Measurements from ENCODE around the gene CD200R1. TPM values are rescaled to one million over a fixed set of nuclear protein-coding genes. Genes with fewer than 3 reads are reported as not detected.

Gene CD200R1
- total and polyA plus RNA-seq, 2 donors (not counting 1 experiment from before 2014, with no cell fraction given) = 3.6 to 3.7 TPM

GRCh38 chr3:112995800-112996199 is 20.9 kb upstream of the CD200R1 start:
- CTCF ChIA-PET = interaction anchor here (2.8 kb wide), 1 partner anchor 16 kb away, joined by 11 read pairs; no protein-coding TSS in a partner anchor
- intact Hi-C loops (cut with micrococcal nuclease) = loop anchor here (2.0 kb wide), 1 partner anchor 15 kb away; no protein-coding TSS in a partner anchor
- DNase-seq (no peak), ATAC-seq (ENCODE audit: low read depth) (no peak)
- Histone ChIP-seq H3K9me3 (ENCODE audit: control extremely low read depth in 1 of 3, control insufficient read depth in 2 of 3, insufficient read depth in 1 of 3, low read length in 2 of 3) (no peaks in the 10 kb centered on the region), H2AFZ (ENCODE audit: insufficient read depth, low read depth, low read length, poor library complexity, severe bottlenecking) (no peak overlapping the region), H3K4me1 (ENCODE audit: control insufficient read depth in 2 of 2, insufficient read depth in 2 of 2, low read length in 2 of 2) (peaks cover 6 to 12% of the 10 kb centered on the region in 2 donors), H3K4me3 (ENCODE audit: control extremely low read depth in 1 of 5, extremely low read depth in 1 of 5, insufficient read depth in 1 of 5, low read depth in 2 of 5, low read length in 4 of 5) (no peak overlapping the region), H3K36me3 (replicated peaks in 1 of 2; ENCODE audit: control extremely low read depth in 1 of 2, control insufficient read depth in 1 of 2, extremely low read depth in 1 of 2, insufficient read depth in 2 of 2, low read length in 1 of 2) (peaks cover 9 to 18% of the 10 kb centered on the region in 2 experiments), H3K4me2 (replicated peaks; ENCODE audit: low read depth, low read length, poor library complexity, severe bottlenecking) (no peak overlapping the region), H3K27me3 (replicated peaks in 1 of 4; ENCODE audit: control extremely low read depth in 1 of 4, control insufficient read depth in 3 of 4, insufficient read depth in 4 of 4, low read length in 3 of 4) (no peaks in the 10 kb centered on the region), H3K79me2 (ENCODE audit: control insufficient read depth, insufficient read depth, low read length) (peaks cover 33% of the 10 kb centered on the region), H3K9ac (ENCODE audit: low read length) (no peak overlapping the region), H3K27ac (ENCODE audit: low read length in 2 of 2) (no peak overlapping the region), H4K20me1 (ENCODE audit: control insufficient read depth, insufficient read depth, low read length, poor library complexity, severe bottlenecking) (no peaks in the 10 kb centered on the region)
- TF ChIP-seq EZH2 (IDR thresholded peaks at IDR 0.05; ENCODE audit: borderline replicate concordance, insufficient read depth, low read depth, low read length, poor library complexity, severe bottlenecking) = no peak
- TF ChIP-seq, protein P1, sequence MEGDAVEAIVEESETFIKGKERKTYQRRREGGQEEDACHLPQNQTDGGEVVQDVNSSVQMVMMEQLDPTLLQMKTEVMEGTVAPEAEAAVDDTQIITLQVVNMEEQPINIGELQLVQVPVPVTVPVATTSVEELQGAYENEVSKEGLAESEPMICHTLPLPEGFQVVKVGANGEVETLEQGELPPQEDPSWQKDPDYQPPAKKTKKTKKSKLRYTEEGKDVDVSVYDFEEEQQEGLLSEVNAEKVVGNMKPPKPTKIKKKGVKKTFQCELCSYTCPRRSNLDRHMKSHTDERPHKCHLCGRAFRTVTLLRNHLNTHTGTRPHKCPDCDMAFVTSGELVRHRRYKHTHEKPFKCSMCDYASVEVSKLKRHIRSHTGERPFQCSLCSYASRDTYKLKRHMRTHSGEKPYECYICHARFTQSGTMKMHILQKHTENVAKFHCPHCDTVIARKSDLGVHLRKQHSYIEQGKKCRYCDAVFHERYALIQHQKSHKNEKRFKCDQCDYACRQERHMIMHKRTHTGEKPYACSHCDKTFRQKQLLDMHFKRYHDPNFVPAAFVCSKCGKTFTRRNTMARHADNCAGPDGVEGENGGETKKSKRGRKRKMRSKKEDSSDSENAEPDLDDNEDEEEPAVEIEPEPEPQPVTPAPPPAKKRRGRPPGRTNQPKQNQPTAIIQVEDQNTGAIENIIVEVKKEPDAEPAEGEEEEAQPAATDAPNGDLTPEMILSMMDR (IDR thresholded peaks at IDR 0.05) = no peak
- Mint-ChIP-seq H3K4me3 (no peak overlapping the region), H3K27ac (no peak overlapping the region), H3K9me3 (ENCODE audit: insufficient read depth) (no peaks in the 10 kb centered on the region), H3K27me3 (no peaks in the 10 kb centered on the region), H3K4me1 (peaks cover 20% of the 10 kb centered on the region)
- 100% methylated on average over 3 of the region's 4 CpGs for WGBS (ENCODE audit: insufficient coverage)
- POLR2A ChIA-PET = no interaction called here
